ENCODE measurements around the gene TBXAS1.
A peak's percentile ranks its signal among the peaks of the same experiment; 100 is the strongest.

TBXAS1 gene

GRCh38 chr7:140053812-140054539 is 224.9 kb downstream of the TBXAS1 start:
- H3K27ac ChIP-seq (ENCODE audit: low read length): no peak overlapping the region
- no peaks in the 10 kb centered on the region for H3K27me3 ChIP-seq (ENCODE audit: control insufficient read depth, insufficient read depth, low read length)
- no peaks in the 10 kb centered on the region for H3K4me1 ChIP-seq (ENCODE audit: control insufficient read depth, low read depth, low read length)
- H3K9ac ChIP-seq (ENCODE audit: low read length): no peak overlapping the region
- no peaks in the 10 kb centered on the region for H3K36me3 ChIP-seq (ENCODE audit: control insufficient read depth, low read depth, low read length)
- no peak overlapping the region for H3K4me3 ChIP-seq (ENCODE audit: low read length)
- no peaks in the 10 kb centered on the region for H3K9me3 ChIP-seq (ENCODE audit: control insufficient read depth, low read depth, low read length)

DNA sequence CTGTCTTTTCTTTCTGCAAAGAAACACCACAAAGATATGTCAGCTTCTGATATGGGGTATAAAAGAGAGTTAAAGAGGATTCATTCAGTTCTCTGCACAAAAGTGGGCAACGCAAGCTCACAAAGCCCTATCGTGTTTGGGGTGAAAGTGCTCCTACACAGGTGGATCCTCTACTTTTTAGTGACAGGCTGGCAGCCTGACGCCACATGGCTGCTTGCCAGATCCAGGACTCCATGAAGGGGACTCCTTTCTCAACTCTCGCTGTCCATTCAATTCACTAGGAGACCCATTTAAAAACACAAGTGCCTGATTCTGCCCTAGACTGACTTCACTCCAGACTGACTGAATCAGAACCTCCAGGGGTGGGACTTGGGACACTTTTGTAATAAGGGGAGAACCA is 225.7 kb downstream of the TBXAS1 start:
- no peaks in the 10 kb centered on the region for H3K36me3 ChIP-seq (ENCODE audit: control insufficient read depth, low read depth, low read length)
- no peak overlapping the region for H3K4me3 ChIP-seq (ENCODE audit: low read length)
- H3K4me1 ChIP-seq (ENCODE audit: control insufficient read depth, low read depth, low read length): no peaks in the 10 kb centered on the region
- H3K27ac ChIP-seq (ENCODE audit: low read length): no peak overlapping the region
- H3K9me3 ChIP-seq (ENCODE audit: control insufficient read depth, low read depth, low read length): no peaks in the 10 kb centered on the region
- H3K9ac ChIP-seq (ENCODE audit: low read length): no peak overlapping the region
- H3K27me3 ChIP-seq (ENCODE audit: control insufficient read depth, insufficient read depth, low read length): no peaks in the 10 kb centered on the region

- Histone ChIP-seq H3K27me3 (ENCODE audit: control insufficient read depth, insufficient read depth, low read length) (no peaks in the 10 kb centered on the region), H3K36me3 (ENCODE audit: control insufficient read depth, low read depth, low read length) (no peaks in the 10 kb centered on the region), H3K27ac (ENCODE audit: low read length) (no peak overlapping the region), H3K4me3 (ENCODE audit: low read length) (no peak overlapping the region), H3K9ac (ENCODE audit: low read length) (no peak overlapping the region), H3K9me3 (ENCODE audit: control insufficient read depth, low read depth, low read length) (no peaks in the 10 kb centered on the region), H3K4me1 (ENCODE audit: control insufficient read depth, low read depth, low read length) (no peaks in the 10 kb centered on the region)
Observed at GRCh38 chr7:140055833-140056232, 226.8 kb downstream of the TBXAS1 start.

DNA sequence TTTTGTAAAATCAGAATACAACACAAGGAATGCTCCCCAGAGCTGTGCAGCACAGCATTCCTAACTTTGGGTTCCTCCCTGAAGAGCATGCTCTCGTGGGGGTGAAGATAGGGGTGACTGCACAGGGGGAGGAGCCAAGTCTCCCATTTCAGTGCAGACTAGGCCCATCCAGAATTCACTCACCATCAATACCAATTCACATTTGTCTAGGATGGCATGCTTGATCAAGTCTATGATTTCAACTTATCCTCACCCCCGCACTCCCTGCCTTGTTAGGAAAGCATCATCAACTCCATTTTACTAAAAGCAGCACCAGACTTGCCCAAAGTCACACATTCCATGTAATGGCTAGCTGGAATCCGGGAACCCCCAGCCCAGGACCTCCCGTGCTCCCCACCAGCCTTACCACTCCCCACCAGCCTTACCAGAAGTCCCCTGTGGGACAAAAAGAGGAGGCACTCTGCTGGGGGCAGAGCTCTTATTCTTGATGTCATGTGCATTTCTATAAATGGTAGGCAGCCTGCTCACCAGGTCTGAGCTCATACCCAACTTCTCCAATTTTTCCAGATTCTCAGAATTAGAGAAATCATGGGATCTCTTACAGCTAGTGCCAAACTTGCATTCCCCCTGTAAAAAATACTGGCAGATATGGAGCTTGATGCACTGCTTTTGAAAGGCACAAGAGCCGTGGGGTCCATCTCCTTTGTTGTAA is 227.5 kb downstream of the TBXAS1 start:
- H3K9ac ChIP-seq (ENCODE audit: low read length): no peak overlapping the region
- H3K27me3 ChIP-seq (ENCODE audit: control insufficient read depth, insufficient read depth, low read length): peaks cover 7% of the 10 kb centered on the region
- no peak overlapping the region for H3K4me3 ChIP-seq (ENCODE audit: low read length)
- no peaks in the 10 kb centered on the region for H3K9me3 ChIP-seq (ENCODE audit: control insufficient read depth, low read depth, low read length)
- H3K36me3 ChIP-seq (ENCODE audit: control insufficient read depth, low read depth, low read length): no peaks in the 10 kb centered on the region
- H3K27ac ChIP-seq (ENCODE audit: low read length): no peak overlapping the region
- H3K4me1 ChIP-seq (ENCODE audit: control insufficient read depth, low read depth, low read length): no peaks in the 10 kb centered on the region

DNA sequence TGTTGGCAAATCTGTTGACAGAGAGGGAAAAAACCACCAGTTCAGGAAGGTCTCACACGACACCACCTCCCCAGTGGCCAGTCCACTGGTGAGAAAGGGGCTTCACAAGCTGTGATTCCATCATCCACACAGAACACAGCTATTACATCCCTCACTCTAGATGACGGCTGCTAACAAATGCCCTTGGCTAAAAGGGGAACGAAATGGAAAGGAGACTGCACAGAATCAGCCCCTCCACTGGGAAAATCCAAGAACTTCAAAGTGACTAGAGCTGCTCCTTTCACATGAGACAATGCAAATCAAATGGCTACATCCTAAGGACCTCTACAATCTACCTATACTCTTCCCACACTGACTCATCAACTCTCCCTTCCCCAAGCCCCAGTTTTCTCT is 228.1 kb downstream of the TBXAS1 start:
- no peaks in the 10 kb centered on the region for H3K36me3 ChIP-seq (ENCODE audit: control insufficient read depth, low read depth, low read length)
- no peaks in the 10 kb centered on the region for H3K4me1 ChIP-seq (ENCODE audit: control insufficient read depth, low read depth, low read length)

GRCh38 chr7:140058517-140058916 is 229.5 kb downstream of the TBXAS1 start:
- no peaks in the 10 kb centered on the region for H3K4me1 ChIP-seq (ENCODE audit: control insufficient read depth, low read depth, low read length)
- H3K27ac ChIP-seq (ENCODE audit: low read length): no peak overlapping the region
- no peak overlapping the region for H3K9ac ChIP-seq (ENCODE audit: low read length)
- H3K9me3 ChIP-seq (ENCODE audit: control insufficient read depth, low read depth, low read length): no peaks in the 10 kb centered on the region
- no peak overlapping the region for H3K4me3 ChIP-seq (ENCODE audit: low read length)
- peaks cover 23% of the 10 kb centered on the region for H3K27me3 ChIP-seq (ENCODE audit: control insufficient read depth, insufficient read depth, low read length)
- no peaks in the 10 kb centered on the region for H3K36me3 ChIP-seq (ENCODE audit: control insufficient read depth, low read depth, low read length)

More for the DNA sequence above, 228.1 kb downstream of the TBXAS1 start:
- peaks cover 12% of the 10 kb centered on the region for H3K27me3 ChIP-seq (ENCODE audit: control insufficient read depth, insufficient read depth, low read length)
- H3K4me3 ChIP-seq (ENCODE audit: low read length): no peak overlapping the region
- no peak overlapping the region for H3K9ac ChIP-seq (ENCODE audit: low read length)
- H3K9me3 ChIP-seq (ENCODE audit: control insufficient read depth, low read depth, low read length): no peaks in the 10 kb centered on the region
- H3K27ac ChIP-seq (ENCODE audit: low read length): no peak overlapping the region

DNA sequence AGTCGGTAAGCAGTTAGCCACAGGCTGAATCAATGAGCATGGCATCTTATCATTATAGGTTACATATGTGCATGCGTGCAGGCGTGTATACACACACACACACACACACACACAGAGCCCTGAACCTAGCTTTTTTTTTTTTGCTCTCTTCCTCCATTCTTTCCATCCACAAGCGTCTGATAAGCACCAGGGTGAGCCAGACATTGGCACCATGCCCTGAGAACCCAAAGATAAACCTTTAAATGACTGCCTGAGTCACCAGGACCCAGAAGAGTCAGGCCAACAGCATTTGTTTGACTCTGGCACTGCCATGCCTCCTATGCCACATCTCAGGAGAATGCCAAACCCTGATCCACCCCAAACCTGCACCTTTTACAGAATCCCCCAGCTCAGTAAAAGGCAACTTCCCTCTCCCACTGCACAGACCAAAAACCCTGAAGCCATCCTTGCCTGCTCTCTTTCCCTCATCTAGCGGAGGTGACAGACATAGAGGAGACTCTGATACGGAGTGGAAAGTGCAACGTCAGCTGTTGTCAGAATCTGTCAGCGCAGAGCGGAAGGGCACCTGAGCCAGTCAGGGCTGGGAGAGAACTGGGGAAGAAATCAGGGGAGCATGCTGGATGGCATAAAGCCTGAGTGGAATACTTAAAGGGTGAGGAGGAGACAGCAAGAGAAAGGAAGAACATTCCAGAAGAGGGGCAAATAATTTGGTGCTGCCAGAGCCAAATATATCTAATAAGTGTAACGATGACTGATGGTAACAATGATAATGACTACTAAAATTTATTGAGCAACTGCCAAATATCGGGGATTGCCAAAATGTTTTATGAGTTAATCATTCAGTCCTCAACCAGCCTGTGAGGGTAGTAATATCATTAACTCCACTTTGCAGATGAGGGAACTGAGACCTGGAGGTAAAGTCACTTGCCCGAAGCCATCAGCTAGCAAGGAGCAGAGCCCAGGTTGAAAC is 230.5 kb downstream of the TBXAS1 start:
- H3K4me3 ChIP-seq (ENCODE audit: low read length): no peak overlapping the region
- no peak overlapping the region for H3K27ac ChIP-seq (ENCODE audit: low read length)
- no peaks in the 10 kb centered on the region for H3K4me1 ChIP-seq (ENCODE audit: control insufficient read depth, low read depth, low read length)
- H3K9ac ChIP-seq (ENCODE audit: low read length): no peak overlapping the region
- peaks cover 30% of the 10 kb centered on the region for H3K27me3 ChIP-seq (ENCODE audit: control insufficient read depth, insufficient read depth, low read length)
- no peaks in the 10 kb centered on the region for H3K9me3 ChIP-seq (ENCODE audit: control insufficient read depth, low read depth, low read length)
- H3K36me3 ChIP-seq (ENCODE audit: control insufficient read depth, low read depth, low read length): no peaks in the 10 kb centered on the region

DNA sequence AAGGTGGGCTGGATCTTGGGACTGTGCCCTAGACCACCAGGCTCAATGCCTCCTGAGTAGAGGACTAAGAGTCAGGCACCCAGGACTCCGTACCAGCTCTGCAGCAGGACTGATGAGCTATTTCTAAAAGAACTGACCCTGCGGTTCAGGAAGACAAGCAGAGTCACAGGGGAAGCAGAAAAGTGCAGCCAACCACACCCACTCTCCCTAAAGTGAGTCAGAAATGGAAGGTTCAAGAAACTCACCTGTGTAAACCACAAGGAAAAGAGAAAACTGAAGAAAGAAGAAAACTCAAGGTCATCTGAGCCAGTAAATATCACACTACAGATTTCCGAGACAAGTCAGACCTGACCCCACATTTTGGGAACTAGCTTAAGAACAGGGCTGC is 231.2 kb downstream of the TBXAS1 start:
- Histone ChIP-seq H3K36me3 (ENCODE audit: control insufficient read depth, low read depth, low read length) (no peaks in the 10 kb centered on the region), H3K4me3 (ENCODE audit: low read length) (no peak overlapping the region), H3K27me3 (ENCODE audit: control insufficient read depth, insufficient read depth, low read length) (peaks cover 30% of the 10 kb centered on the region), H3K27ac (ENCODE audit: low read length) (no peak overlapping the region), H3K9ac (ENCODE audit: low read length) (no peak overlapping the region), H3K4me1 (ENCODE audit: control insufficient read depth, low read depth, low read length) (no peaks in the 10 kb centered on the region), H3K9me3 (ENCODE audit: control insufficient read depth, low read depth, low read length) (no peaks in the 10 kb centered on the region)

DNA sequence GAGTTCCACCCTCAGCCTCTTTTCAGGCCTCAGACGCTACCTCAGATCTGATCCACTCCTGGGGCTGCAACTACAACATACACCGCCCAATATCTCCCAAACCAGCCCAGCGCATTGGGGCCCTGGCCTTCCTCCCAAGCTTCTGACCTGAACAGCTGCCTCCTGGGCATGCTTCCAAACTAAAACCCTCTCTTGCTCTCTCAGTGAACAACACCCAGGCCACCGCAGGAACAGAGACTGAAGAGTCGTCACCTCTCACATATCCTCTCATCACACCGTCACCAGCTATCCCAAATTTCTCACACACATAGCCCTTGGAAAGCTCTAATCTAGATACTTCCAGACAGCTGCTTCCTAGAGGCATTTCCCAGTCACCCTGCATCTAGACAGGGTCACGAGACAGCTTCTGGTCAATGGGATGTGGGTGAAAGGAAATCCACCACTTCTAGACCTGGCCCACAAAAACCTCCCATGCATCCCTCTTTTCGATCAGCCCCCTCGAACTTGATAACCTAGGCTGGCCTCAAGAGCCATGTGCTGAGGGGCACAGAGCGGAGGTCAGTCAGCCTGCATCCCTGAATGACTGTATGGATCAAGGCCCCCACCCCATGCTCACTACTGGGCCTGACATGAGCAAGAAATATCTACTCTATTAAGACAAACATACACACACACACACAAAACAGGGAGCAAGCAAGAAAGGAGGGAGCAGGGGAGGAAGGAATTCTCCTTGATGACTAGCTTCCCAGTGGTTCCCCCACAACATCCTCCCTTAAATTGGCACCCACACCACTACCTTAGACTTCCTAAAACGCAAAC is 231.9 kb downstream of the TBXAS1 start:
- no peaks in the 10 kb centered on the region for H3K4me1 ChIP-seq (ENCODE audit: control insufficient read depth, low read depth, low read length)
- no peak overlapping the region for H3K9ac ChIP-seq (ENCODE audit: low read length)
- H3K27ac ChIP-seq (ENCODE audit: low read length): no peak overlapping the region
- H3K4me3 ChIP-seq (ENCODE audit: low read length): no peak overlapping the region
- H3K36me3 ChIP-seq (ENCODE audit: control insufficient read depth, low read depth, low read length): no peaks in the 10 kb centered on the region
- H3K27me3 ChIP-seq (ENCODE audit: control insufficient read depth, insufficient read depth, low read length): peaks cover 30% of the 10 kb centered on the region
- no peaks in the 10 kb centered on the region for H3K9me3 ChIP-seq (ENCODE audit: control insufficient read depth, low read depth, low read length)

DNA sequence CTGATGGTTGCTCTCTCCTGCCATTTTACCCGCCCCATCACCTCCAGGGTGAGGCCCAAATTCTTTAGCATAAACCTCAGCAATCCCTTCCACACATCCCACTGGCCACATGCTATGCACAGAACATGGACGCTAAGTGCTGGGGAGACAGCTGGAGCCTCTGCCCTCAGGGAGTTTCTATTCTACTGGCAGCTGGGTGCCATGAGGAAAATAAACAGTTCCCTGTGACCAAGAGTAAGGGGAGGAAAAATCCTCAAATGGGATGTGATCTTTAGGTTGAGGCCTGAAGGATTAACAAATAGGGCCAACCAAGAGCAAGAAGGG is 232.5 kb downstream of the TBXAS1 start:
- Histone ChIP-seq H3K4me1 (ENCODE audit: control insufficient read depth, low read depth, low read length) (no peaks in the 10 kb centered on the region), H3K36me3 (ENCODE audit: control insufficient read depth, low read depth, low read length) (no peaks in the 10 kb centered on the region), H3K27me3 (ENCODE audit: control insufficient read depth, insufficient read depth, low read length) (peaks cover 30% of the 10 kb centered on the region), H3K4me3 (ENCODE audit: low read length) (peak overlapping the region; percentile 66), H3K27ac (ENCODE audit: low read length) (no peak overlapping the region), H3K9ac (ENCODE audit: low read length) (no peak overlapping the region), H3K9me3 (ENCODE audit: control insufficient read depth, low read depth, low read length) (no peaks in the 10 kb centered on the region)

DNA sequence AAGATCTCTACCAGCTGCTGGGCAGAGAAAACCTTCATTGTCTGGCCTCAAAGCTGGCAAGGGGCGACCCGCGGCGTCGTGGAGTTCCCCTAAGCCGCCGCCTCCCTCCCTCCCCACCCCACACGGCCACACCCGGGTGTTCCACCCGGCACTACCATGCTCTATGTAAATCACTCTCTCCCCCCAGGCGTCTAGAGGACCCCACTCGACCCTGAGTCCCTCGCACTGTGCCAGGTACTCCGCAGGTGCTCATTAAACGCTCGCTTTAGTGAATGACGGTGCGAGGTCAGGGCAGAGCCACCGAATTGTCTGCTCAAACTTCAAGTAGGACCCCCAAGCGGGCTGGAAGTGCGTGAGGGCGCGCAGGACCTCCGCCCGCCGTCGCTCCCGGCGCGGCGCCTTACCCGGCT is 233.1 kb downstream of the TBXAS1 start:
- peak overlapping the region; percentile 66 for H3K4me3 ChIP-seq (ENCODE audit: low read length)
- H3K27me3 ChIP-seq (ENCODE audit: control insufficient read depth, insufficient read depth, low read length): peaks cover 30% of the 10 kb centered on the region
- no peak overlapping the region for H3K27ac ChIP-seq (ENCODE audit: low read length)
- no peaks in the 10 kb centered on the region for H3K9me3 ChIP-seq (ENCODE audit: control insufficient read depth, low read depth, low read length)
- H3K4me1 ChIP-seq (ENCODE audit: control insufficient read depth, low read depth, low read length): no peaks in the 10 kb centered on the region
- H3K9ac ChIP-seq (ENCODE audit: low read length): peak overlapping the region; percentile 50
- no peaks in the 10 kb centered on the region for H3K36me3 ChIP-seq (ENCODE audit: control insufficient read depth, low read depth, low read length)

All from iPS-18a (cell line).